ENCODE data around the gene TMEM131L.
"Not testable (repeated sequence)": the region's sequence is repeated elsewhere in the genome, so short reads cannot be mapped to it uniquely, and the experiment has no call there.

TMEM131L gene

GRCh38 chr4:153447175-153447905 is 18.8 kb upstream of the TMEM131L start:
- DNase-seq = no peak

GRCh38 chr4:153448003-153448731 is 18.0 kb upstream of the TMEM131L start:
- DNase-seq = no peak

- DNase-seq = no peak
These were observed 16.8 kb upstream of the TMEM131L start for GRCh38 chr4:153449338-153449737.

DNA sequence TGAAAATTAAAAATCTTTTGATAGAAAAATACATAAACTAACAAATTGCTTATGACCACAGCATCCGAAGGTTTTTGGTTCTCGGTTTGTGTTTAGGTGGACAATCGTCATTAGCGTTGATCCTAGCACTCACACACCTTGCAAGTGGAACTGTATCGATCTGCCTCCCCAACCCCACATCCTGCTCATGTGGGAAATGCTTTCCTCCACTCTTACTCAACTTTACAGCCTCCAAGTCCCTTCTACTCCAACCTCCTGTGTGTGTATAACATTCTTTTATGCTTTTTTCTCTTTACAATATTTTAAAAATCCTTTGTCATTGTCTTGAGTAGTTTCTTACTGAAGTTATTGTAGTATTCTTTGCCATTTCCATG is 15.6 kb upstream of the TMEM131L start:
- no peak for DNase-seq

DNA sequence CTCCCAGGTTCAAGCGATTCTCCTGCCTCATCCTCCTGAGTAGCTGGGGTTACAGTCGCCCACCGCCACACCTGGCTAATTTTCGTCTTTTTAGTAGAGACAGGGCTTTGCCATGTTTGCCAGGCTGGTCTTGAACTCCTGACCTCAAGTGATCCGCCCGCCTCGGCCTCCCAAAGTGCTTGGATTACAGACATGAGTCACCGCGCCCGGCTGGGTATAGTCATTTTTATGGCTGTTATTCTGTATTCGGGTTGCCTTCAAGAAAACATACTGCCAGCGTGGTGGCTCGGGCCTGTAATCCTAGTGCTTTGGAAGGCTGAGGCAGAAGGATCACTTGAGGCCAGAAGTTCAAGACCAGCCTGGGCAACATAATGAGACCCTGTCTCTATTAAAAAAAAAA is 15.0 kb upstream of the TMEM131L start:
- DNase-seq = not testable (repeated sequence)

DNA sequence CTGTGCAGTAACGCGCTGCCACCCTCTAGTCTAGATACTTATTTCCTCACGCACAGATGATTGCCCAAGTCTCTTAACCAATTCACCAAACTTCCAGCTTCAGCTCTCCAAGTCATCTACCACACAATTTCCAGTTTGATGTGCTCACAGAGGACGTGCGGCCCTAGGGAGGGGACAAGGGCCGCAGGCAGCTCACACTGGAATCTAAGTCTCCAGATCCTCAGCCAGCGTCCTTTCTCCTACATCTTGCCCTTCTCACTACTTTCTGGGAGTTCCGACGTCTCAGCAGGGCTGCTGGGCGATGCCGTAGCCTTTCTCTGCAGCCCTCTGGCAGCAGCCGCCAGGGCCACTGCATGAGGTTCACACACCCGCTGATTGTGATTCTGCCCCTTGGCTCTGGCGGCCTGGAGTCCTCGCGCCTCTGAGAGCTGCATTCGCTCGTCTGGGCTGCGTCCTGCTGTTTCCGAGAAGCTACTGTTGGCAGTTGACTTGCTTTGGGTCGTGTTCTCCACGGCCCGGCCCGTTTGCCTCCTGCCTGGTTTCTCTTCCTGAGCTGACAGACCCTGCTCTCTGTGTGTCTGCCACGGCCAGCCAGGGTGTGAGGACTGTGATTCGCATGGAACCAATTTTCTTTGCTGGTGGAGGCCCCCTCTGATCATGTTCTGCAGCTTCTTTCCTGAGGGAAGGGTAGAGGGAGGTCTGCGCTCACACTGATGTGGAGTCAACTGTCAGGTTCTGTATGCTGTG is 14.1 kb upstream of the TMEM131L start:
- DNase-seq = no peak

GRCh38 chr4:153452658-153453378 is 13.3 kb upstream of the TMEM131L start:
- DNase-seq = no peak

DNA sequence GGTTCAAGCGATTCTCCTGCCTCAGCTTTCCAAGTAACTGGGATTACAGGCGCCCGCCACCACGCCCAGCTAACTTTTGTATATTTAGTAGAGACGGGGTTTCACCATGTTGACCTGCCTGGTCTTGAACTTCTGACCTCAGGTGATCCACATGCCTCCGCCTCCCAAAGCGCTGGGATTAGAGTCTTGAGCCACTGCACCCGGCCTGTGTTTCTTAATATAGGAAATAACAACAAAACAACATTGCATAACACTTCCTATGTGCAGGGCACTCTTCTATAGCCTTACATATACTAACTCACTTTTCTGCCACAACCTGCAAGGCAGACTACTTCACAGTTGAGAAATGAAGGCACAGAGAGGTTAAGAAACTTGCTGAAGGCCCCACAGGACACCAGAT is 12.8 kb upstream of the TMEM131L start:
- DNase-seq = no peak

DNA sequence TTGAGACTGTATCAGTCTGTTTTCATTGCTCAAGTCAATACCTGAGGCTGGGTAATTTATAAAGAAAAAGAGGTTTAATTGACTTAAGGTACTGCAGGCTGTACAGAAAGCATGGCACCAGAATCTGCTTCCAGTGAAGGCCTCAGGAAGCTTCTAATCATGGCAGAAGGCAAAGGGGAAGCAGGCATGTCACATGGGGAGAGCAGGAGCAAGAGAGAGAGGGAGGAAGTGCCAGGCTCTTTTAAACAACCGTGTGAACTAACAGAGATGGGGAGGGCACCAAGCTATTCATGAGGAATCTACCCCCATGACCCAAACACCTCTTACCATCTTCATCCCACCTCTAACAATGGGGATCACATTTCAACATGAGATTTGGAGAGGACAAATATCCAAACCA is 7.2 kb upstream of the TMEM131L start:
- no peak for DNase-seq

- DNase-seq = not testable (repeated sequence)
These were observed 4.6 kb upstream of the TMEM131L start for GRCh38 chr4:153461549-153461948.

GRCh38 chr4:153464068-153464467 is 2.1 kb upstream of the TMEM131L start:
- DNase-seq = no peak

DNA sequence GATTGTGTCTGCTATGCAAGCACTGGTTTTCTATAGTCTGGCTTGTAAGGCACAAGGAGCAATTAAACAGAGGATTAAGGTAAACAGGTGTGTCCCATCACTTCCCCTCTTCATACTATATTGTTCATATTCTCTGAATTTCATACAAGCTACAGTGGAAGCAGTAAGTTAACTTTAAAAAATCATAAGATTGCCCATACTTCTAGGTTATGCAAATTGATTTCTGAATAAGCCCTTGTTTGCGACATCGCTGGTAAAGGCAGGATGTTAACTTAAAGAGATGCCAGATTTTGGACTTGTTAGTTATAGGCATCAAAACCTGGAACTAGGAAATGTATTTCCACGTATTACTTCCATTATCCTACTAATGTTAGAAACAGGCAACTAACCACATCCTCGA is 1.0 kb upstream of the TMEM131L start:
- no peak for DNase-seq

DNA sequence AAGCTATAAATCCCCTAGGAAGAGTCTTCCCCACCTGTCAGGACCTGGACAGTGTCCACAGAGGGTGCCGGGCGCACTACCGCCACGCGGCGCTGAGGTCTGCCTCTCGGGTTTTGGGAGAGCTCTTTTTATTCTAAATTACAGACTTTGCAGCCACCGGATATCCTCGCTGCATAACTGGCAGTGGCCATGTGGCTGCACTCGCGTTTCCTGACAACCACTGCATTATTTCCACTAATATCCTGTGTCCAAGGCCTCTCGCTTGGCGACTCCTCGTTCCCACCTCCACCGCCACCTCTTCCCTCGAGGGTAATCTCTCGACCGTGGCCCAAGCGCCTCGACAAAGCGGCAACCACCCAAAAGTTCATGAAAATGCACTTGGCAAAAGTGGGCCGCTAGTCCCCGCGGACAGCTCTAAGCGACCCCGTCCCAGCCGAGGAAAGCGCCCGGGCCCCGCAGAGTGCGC is 512 bp upstream of the TMEM131L start:
- DNase-seq = peak in 1 of 2 donors; percentile 50

GRCh38 chr4:153466949-153467896 is 1.1 kb downstream of the TMEM131L start:
- DNase-seq = no peak

DNA sequence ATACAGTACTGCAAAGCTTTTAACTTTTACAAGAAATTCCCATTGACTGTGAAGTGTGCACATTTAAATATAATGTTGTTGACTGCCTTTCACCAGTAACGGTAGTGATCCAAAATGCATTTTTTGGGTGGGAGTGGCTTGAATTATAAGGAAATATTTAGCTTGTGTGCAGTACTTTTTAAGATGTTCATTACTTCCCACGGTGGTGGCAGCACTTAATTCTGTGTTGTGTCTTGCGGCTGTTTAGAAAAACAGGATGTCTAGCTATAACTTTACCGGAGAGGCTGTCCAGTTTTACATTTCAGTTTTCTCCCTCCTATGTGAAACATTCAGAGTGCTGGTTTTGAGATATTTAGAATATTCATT is 1.7 kb downstream of the TMEM131L start:
- DNase-seq = peak in 1 of 2 donors; percentile 17

DNA sequence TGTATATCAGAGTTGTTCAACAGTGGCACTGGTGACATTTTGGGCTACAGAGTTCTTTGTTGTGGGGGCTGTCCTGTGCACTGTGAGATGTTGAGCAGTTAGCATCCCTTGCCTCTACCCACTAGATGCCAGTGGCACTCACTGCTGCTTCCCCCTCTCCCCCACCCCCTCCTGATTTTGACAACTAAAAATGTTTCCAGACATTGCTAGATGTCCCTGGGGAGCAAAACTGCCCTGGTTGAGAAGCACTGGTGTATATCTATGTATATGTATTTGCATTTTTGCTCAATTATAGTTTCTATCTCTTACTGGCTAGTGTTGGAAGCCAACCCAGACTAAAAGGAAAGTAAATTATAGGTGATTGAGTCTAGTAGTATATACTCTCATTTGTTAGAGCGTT is 2.4 kb downstream of the TMEM131L start:
- DNase-seq = no peak

DNA sequence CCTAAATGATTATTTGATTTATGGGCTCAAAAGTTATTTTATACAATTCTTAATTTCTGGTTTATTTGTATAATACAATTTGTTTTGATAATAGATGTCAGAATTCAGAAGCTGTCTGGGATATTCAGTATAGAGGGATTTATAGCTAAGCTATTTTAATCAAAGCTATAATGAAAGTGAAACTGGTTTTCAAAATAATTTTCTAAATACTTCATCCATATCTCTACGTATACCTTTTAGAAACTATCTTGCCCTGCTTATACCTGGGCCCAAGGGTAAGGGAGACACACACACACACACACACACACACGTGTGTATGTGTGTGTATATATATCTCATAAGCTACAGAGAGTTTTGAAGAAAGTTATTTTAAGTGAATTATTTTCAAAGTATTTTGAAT is 2.9 kb downstream of the TMEM131L start:
- no peak for DNase-seq

GRCh38 chr4:153471071-153471697 is 5.0 kb downstream of the TMEM131L start:
- DNase-seq = not testable (repeated sequence)

GRCh38 chr4:153471698-153472093 is 5.5 kb downstream of the TMEM131L start:
- DNase-seq = no peak

DNA sequence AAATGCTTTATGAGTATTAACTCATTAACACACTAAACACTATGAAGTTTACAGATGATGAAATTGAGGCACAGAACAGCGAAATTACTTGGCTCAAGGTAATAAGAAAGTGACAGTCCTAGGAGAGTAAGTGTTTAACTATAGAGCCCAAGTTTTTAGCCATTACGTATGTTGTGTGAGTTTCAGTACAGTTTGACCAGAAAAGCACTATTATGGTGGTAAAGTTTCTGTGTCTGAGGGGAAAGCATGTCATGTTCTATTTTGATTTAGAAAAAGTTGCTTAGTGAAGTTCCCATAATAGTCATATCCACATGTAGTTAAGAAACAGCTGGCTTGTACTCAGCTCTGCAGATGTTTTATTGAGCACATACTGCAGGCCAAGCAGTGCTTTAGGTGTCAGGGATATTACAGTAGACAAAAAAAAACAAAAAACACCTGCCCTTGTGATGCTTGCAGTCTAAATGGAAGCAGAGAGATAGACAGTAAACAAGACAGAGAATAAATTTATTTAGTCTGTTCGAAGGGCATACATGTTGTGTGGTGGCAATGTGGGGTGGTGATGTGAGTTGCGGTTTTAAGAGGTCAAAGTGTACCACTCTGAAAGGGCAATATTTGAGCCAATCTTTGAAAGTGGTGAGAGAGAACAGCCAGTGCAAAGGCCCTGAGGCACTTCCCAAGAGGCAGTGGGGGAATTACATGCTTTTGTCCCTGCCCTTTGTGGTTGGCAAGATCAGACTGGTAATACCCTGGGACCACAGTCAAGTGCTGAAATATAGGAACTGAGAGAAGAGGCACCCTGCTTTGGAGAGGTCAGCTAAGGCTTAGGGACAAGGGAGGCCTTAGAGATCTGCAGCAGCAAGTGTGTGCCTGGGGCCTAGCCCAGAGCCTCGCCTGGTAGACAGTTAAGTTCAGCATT is 6.2 kb downstream of the TMEM131L start:
- DNase-seq = no peak
